Measurements from ENCODE around the gene STOM. TPM values are rescaled to one million over a fixed set of nuclear protein-coding genes. Genes with fewer than 3 reads are reported as not detected.
"Not testable (repeated sequence)": the region's sequence is repeated elsewhere in the genome, so short reads cannot be mapped to it uniquely, and the experiment has no call there.

The STOM gene
- 25.1 TPM for total RNA-seq

- DNase-seq: no peak
Observed at GRCh38 chr9:121369595-121370265, at the start of gene STOM. STOM (minus strand) TSS chr9:121370250; CDS start chr9:121370187, 63 bp downstream.

- no peak for DNase-seq
Observed at GRCh38 chr9:121411993-121412392, 41.9 kb upstream of the STOM start.

GRCh38 chr9:121405899-121406298 lies 35.8 kb upstream of the STOM start:
- DNase-seq: no peak

GRCh38 chr9:121404906-121405305 lies 34.9 kb upstream of the STOM start:
- DNase-seq: no peak

- no peak for DNase-seq
Observed at GRCh38 chr9:121399883-121400607, 30.0 kb upstream of the STOM start.

GRCh38 chr9:121399126-121399882 lies 29.3 kb upstream of the STOM start:
- DNase-seq: no peak

- no peak for DNase-seq
Observed at GRCh38 chr9:121398374-121398773, 28.3 kb upstream of the STOM start.

- not testable (repeated sequence) for DNase-seq
Observed at GRCh38 chr9:121397277-121397676, 27.2 kb upstream of the STOM start.

- no peak for DNase-seq
Observed at GRCh38 chr9:121395558-121395957, 25.5 kb upstream of the STOM start.

- DNase-seq: no peak
Observed at GRCh38 chr9:121394292-121394691, 24.2 kb upstream of the STOM start.

- DNase-seq: no peak
Observed at GRCh38 chr9:121393318-121393717, 23.3 kb upstream of the STOM start.

GRCh38 chr9:121390372-121390771 lies 20.3 kb upstream of the STOM start:
- no peak for DNase-seq

GRCh38 chr9:121388140-121388905 lies 18.3 kb upstream of the STOM start:
- no peak for DNase-seq

- DNase-seq: no peak
Observed at GRCh38 chr9:121386442-121387175, 16.6 kb upstream of the STOM start.

GRCh38 chr9:121383715-121384114 lies 13.7 kb upstream of the STOM start:
- no peak for DNase-seq

- DNase-seq: no peak
Observed at GRCh38 chr9:121380846-121381245, 10.8 kb upstream of the STOM start.

- DNase-seq: no peak
Observed at GRCh38 chr9:121376214-121376830, 6.3 kb upstream of the STOM start.

GRCh38 chr9:121373011-121373729 lies 3.1 kb upstream of the STOM start:
- DNase-seq: no peak

- no peak for DNase-seq
Observed at GRCh38 chr9:121372239-121373010, 2.4 kb upstream of the STOM start.
